Esophagus squamous epithelium (tissue), 4 donors: ENCODE measurements around the gene SESTD1.

Source experiments
- CTCF ChIP-seq, 6 experiments: fragments of 450-650 bp in 4 of 6; fragments of 200-600 bp in 2 of 6; sonication (generic) in 2 of 6; IDR thresholded peaks; one replicate each; pipeline ENCODE4 v1.5.1; 2016 to 2019; ENCODE audit warnings: antibody characterized with exemption in 6 of 6, mild to moderate bottlenecking in 4 of 6, moderate library complexity in 4 of 6
- POLR2A ChIP-seq, 4 donors: fragments of 450-650 bp; IDR thresholded peaks; one replicate each; pipeline ENCODE4 v1.6.1; 2017; ENCODE audit warnings: antibody characterized with exemption in 4 of 4, mild to moderate bottlenecking in 4 of 4, moderate library complexity in 3 of 4

GRCh38 chr2:179302149-179302548, 37.5 kb upstream of the SESTD1 start:
- TF ChIP-seq CTCF (IDR thresholded peaks at IDR 0.05) (no peak), POLR2A (IDR thresholded peaks at IDR 0.05) (no peak)
